ENCODE data around the gene NXF3.

DNA sequence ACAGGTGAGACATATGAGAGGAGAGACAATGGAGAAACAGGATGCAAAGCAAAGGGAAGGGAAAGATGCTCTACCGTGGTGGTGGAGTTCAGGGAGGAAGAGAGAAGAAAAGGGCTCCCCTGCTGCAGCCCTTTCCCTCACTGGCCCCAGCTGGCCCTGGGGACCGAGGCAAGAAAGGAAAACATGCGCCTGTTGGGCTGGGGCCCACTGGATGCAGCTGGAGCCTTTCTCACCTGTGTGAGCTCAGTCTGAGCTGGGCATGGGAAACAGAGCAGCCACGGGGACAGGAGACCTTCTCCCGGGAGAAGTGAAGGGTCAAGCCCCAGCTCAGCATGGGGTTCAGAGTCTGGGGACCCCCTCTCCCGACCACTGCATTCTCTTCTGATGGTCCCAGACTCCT is 11.9 kb downstream of the NXF3 start:
- TF ChIP-seq ZNF274 (IDR thresholded peaks at IDR 0.05; ENCODE audit: low read depth, low read length) = no peak
- no peak for TF ChIP-seq SUZ12 (IDR thresholded peaks at IDR 0.05; ENCODE audit: extremely low read depth, insufficient read depth, insufficient read length)
